Measurements from ENCODE around the gene MAPKBP1.

- TF ChIP-seq, protein P1, sequence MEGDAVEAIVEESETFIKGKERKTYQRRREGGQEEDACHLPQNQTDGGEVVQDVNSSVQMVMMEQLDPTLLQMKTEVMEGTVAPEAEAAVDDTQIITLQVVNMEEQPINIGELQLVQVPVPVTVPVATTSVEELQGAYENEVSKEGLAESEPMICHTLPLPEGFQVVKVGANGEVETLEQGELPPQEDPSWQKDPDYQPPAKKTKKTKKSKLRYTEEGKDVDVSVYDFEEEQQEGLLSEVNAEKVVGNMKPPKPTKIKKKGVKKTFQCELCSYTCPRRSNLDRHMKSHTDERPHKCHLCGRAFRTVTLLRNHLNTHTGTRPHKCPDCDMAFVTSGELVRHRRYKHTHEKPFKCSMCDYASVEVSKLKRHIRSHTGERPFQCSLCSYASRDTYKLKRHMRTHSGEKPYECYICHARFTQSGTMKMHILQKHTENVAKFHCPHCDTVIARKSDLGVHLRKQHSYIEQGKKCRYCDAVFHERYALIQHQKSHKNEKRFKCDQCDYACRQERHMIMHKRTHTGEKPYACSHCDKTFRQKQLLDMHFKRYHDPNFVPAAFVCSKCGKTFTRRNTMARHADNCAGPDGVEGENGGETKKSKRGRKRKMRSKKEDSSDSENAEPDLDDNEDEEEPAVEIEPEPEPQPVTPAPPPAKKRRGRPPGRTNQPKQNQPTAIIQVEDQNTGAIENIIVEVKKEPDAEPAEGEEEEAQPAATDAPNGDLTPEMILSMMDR (IDR thresholded peaks at IDR 0.05; ENCODE audit: insufficient read depth, low read length) = no peak
- TF ChIP-seq POLR2AphosphoS5 (IDR thresholded peaks at IDR 0.05; ENCODE audit: low read depth) = no peak
- TF ChIP-seq, protein P2, sequence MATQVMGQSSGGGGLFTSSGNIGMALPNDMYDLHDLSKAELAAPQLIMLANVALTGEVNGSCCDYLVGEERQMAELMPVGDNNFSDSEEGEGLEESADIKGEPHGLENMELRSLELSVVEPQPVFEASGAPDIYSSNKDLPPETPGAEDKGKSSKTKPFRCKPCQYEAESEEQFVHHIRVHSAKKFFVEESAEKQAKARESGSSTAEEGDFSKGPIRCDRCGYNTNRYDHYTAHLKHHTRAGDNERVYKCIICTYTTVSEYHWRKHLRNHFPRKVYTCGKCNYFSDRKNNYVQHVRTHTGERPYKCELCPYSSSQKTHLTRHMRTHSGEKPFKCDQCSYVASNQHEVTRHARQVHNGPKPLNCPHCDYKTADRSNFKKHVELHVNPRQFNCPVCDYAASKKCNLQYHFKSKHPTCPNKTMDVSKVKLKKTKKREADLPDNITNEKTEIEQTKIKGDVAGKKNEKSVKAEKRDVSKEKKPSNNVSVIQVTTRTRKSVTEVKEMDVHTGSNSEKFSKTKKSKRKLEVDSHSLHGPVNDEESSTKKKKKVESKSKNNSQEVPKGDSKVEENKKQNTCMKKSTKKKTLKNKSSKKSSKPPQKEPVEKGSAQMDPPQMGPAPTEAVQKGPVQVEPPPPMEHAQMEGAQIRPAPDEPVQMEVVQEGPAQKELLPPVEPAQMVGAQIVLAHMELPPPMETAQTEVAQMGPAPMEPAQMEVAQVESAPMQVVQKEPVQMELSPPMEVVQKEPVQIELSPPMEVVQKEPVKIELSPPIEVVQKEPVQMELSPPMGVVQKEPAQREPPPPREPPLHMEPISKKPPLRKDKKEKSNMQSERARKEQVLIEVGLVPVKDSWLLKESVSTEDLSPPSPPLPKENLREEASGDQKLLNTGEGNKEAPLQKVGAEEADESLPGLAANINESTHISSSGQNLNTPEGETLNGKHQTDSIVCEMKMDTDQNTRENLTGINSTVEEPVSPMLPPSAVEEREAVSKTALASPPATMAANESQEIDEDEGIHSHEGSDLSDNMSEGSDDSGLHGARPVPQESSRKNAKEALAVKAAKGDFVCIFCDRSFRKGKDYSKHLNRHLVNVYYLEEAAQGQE (IDR thresholded peaks at IDR 0.05; ENCODE audit: insufficient replicate concordance, low read depth) = no peak
- no peak for TF ChIP-seq GABPA (IDR thresholded peaks at IDR 0.05; ENCODE audit: low read depth)
- no peak for TF ChIP-seq SPI1 (IDR thresholded peaks at IDR 0.05; ENCODE audit: borderline replicate concordance, low read depth)
These were observed 6.0 kb downstream of the MAPKBP1 start for GRCh38 chr15:41780266-41780665.
